Neural progenitor cell (in vitro differentiated cells): ENCODE results near the gene CCDC77.

Experiments
- CTCF ChIP-seq: fragments of 200-600 bp; sonication (generic); IDR thresholded peaks from 2 replicates; pipeline ENCODE4 v1.5.1; 2017; ENCODE audit warnings: antibody characterized with exemption, mild to moderate bottlenecking
- EZH2 ChIP-seq: fragments of 200-600 bp; sonication (generic); IDR thresholded peaks from 2 replicates; pipeline ENCODE4 v1.6.1; 2017; ENCODE audit warnings: antibody characterized with exemption, mild to moderate bottlenecking, moderate library complexity

- TF ChIP-seq EZH2 (no peak), CTCF (no peak)
Measured at GRCh38 chr12:388012-388411, 13.4 kb upstream of the CCDC77 start.
